ENCODE measurements around the gene SNCB. TPM values are rescaled to one million over a fixed set of nuclear protein-coding genes. Genes with fewer than 3 reads are reported as not detected.
A peak's percentile ranks its signal among the peaks of the same experiment; 100 is the strongest.

SNCB gene
- not detected for total RNA-seq

DNA sequence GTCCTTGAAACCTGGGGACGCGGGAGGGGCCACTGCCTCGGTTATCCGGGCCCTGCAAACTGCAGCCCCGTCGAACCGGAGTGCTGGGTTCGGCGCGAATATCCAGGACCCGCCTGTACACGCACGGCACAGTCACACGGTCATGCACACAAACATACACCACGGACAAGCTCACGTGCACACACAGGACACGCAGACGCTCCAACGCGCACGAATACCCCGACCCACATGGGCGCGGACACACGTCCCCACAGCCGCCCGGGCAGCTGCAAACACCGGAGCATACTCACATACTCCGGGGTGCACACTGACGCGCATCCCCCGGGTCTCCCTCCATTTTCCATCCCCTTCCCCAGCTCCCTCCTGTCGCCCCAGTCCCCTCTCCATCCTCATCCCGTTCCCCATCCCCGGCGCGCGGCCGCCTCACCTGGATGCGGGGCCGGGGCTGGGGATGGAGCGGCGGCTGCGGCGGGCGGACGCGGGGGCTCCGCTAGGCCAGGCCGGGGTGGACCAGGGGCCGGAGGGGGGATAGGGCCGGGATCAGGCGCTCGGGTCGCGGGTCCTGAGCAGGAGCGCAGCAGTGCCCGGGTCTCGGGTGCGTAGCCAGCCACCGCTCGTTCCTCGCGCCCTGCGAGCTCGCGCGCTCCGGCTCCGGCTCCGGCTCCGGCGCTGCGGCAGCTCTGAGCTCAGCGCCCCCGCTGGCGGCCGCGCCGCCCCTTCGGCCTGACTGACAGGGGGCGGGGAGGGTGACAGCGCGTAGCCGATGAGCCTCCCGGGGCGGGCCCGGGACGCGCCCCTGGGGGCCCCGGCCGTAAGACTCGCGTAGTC, at the start of gene SNCB, which contains the start of gene EIF4E1B:
SNCB (minus strand) TSS at position 682 of the 828 bp plus-strand sequence. CDS start 880 bp downstream, outside the sequence.
EIF4E1B (plus strand) TSS at position 823 of the 828 bp plus-strand sequence. CDS start 12,113 bp downstream, outside the sequence.
- peak; percentile 57 for DNase-seq

GRCh38 chr5:176679365-176680225, 49.3 kb upstream of the SNCB start:
- no peak for DNase-seq

DNA sequence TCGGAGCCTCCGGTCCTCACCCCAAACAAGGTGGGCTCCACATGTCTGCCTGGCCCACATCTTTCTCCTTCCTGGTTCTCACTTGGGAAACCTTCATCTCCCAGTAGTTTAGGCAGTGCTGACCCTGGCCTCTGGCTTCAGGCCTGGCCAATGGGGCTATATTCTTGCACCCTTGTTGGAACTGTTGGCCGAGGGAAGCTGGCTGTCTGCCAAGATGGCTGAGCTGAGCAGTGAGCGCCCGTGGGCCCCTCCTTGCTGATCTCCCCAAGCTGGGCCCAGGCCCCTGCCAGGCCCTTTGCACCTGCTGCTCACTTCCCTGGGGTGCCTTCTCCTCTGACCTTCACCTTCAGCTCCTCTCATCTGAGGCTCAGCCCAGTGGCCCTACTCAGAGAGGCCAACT, 48.2 kb upstream of the SNCB start:
- DNase-seq = no peak

DNA sequence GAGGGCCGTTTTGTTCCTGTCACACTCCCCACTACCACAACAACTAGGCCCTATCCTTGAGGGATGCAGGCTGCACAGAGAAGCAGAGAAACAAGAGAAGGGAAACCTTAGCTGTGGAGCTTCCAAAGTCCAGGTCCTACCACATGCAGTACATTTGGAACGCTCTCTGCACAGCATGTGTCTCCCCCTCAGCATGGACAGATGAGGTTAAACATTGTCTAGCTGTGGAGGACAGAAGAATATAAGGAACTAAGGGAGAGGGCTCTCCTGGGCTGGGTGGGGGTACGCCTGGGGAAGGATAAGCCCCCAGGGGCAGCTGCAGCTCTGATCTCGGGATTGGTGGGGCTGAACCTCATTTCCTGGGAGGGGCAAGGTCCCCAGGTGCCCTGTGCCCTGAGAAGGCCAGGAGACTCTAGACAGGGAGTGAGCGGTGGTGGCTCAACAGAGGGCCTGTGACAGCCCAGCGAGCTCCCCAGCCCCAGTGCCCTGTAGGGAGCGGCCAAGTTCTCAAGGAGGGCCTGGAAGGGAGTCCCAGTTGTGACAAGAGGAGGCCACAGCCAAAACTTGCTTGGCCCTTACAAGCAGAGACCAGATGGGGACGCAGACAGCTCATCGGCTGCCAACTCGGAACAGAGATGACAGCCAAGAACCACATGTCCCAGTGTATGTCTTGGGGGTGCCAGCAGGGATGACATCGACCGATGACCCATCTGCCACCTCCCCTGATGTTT, 47.0 kb upstream of the SNCB start:
- DNase-seq = peak; percentile 76

- DNase-seq = no peak
Measured at GRCh38 chr5:176676361-176676824, 46.1 kb upstream of the SNCB start.

DNA sequence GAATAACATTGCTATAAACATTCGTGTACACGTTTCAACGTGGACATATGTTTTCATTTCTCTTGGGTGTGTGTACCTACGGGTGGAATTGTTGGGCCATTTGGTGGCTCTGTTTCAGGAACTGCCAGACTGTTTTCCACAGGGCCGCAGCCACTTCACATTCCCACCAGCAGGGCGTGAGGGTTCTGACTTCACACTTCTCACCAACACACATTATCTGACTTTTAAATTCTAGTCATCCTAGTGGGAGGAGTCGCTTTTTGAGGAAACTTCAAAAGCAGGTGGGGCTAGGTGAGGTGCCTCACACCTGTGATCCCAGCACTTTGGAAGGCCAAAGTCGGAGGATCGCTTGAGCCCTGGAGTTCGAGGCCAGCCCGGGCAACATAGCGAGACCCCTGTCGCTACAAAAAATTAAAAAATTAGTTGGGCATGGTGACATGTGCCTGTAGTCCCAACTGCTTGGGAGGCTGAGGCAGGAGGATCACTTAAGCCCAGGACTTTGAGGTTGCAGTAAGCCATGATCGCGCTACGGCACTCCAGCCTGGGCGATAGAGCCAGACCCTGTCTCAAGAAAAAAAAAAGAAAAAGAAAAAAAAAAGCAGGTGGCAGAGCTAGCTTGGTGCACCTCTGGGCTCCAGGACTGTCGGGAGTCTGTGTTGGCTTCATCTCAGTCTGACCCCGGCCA, 45.5 kb upstream of the SNCB start:
- no peak for DNase-seq

- DNase-seq = no peak
Measured at GRCh38 chr5:176674799-176675198, 44.5 kb upstream of the SNCB start.

GRCh38 chr5:176673651-176674583, 43.6 kb upstream of the SNCB start:
- DNase-seq = peak; percentile 38

DNA sequence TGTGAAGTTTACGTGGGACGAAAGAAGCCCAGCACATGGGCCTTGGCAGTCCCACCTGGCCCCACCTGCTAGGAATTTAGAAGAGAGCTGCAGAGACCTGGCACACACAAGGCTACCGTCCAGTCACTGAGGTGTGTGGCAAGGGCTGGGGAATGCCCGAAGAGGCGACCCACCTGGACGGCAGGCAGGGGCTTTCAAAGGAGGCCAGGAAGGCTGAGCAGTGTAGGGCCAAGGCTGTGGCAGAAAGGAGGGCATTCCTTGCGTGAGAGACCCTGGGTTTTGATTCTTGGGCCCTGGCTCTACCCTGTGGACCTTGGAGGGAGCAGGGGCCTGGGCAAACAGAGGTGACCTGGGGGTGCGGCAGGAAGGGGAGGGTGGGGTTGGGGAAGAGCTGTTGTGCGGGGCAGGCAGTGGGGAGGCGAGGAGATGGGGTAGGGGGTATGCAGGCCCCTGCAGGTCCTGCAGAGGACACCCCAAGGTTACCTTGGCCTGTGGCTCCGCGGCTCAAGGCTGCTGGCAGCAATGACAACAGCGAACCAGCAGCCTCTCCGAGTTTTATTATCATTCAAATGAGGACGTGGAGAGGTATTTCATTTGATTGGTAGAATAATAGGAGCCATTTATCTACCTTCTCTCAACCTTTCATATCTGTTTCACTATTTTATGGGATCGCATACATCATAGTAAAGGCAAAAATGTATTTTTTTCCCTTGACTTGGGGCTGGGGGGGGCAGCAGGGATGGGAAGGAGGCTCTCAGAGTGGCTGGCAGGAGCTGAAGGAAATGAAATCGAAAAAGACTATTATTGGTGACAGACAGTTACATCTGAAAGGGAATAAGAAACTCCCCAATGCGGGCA, 41.8 kb upstream of the SNCB start:
- DNase-seq = no peak

GRCh38 chr5:176671399-176671798, 41.1 kb upstream of the SNCB start:
- DNase-seq = no peak

- no peak for DNase-seq
Measured at GRCh38 chr5:176670449-176670848, 40.1 kb upstream of the SNCB start.

DNA sequence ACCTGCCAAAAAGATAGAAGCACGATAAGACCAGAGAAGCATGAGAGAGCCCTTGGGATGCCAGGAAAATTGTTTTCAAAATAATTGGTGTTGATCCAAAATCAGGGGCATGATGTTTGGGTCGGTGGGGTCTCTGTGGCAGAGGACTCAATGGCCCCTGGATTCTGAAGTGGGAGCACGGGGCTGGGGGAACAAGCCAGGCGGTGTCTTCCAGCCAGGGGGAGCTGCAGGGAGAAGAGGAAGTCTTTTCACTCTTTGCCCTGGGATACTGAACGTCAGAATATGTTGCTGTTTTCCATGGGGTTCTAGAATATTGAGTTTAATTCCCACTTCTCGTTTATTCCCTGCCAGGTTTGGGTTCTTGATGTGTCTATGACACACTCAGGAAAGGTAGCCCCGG, 37.3 kb upstream of the SNCB start:
- no peak for DNase-seq

- DNase-seq = no peak
Measured at GRCh38 chr5:176665517-176665916, 35.2 kb upstream of the SNCB start.

DNA sequence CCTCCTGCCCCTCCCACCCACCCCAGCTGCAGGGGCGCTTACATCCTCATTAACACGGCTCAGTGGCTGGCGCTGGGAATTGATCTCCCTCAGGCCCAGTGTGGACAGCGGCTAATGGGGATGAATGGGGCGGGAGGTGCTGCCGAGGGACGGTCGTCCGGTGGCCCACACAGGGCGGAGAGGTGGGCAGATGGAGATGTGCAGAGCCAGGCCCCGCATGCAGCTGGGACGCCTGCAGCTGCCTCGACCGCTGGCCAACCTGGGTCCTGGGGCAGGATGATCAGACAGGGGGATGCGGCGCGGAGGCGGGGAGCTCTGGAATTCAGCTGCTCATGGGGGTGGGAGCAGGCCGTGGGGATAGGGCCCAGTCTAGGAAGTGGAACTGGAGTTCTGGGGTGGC, 34.6 kb upstream of the SNCB start:
- no peak for DNase-seq

DNA sequence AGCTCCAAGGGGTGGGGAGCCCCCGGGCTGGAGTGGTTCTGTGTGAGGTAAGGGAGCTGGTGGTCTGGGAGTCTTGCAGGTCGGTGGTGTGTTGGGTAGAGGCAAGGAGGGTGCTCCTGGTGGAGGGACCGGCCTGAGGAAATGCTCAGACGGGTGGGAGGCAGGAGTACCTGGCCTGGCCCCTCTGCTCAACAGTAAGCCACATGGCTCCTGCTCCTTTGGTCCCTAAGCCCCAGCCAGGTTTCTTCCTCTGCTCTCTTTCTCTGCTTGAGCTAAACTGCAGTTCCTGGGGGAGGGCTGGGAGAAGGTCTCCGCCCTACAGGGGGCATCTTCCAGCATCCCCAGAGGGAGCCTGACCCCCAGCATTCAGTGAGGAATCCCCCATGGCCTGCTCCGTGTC, 34.1 kb upstream of the SNCB start:
- no peak for DNase-seq

DNA sequence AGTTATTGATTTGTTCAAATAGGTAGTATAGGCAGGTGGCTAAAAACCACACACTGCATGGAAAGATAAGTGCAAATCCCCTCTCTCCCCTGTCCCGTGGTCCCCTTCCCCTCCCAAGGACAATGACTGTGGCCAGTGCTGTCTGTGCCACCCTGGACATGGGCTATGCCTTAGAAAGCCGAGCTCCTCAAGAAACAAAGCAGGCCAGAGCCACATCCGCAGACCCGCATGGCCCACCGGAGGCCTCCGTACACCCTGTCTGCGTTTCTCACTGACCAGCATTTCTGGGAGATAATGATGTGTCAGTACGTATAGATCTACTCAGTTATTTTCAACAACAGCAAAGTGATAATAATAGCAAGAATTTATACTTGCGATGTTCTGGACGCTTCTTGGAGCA, 33.2 kb upstream of the SNCB start:
- DNase-seq = no peak

DNA sequence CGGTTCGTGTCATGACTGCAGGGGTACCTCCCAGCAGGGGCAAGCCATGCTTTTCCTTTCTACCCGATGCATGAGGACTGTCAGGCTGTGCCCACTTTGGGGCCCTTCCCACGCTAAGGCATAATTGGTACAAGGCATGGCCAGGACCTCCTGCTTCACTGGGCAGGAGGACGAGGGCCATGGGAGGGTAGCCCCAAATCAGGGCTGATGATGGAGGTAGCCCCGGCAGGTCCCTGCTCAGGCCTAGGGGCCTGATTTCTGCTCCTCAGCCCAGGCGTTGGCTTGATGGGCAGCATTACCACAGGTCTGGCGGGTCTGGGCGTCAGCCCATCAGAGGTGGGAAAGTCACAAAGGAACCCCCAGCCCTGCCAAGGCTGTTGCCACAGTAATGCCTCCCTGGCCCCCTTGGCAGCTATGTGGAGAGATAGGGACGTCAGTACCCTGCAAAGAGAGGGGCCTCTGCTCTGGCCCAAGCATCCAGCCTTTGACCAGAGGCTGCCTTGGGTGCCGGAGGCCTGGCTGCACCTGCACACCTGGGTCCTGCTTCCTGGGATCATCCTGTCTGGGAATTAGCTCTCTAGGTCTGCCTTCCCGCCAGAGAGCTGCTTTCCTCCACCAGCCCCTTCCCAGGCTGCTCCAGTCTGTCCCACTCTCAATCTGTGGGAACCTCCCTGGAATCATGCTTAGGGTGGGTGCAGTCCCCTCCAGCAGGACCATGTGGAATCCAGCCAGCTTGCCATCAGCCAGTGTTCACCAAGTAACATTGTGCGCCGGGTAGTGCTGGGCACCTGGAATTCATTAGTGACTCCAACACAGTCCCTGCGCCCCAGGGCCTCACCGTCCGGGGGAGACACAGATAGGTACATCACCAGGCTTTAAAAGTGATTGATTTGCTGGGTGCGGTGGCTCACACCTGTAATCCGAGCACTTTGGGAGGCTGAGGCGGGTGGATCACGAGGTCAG, 32.3 kb upstream of the SNCB start:
- DNase-seq = no peak

GRCh38 chr5:176661676-176662075, 31.3 kb upstream of the SNCB start:
- no peak for DNase-seq

Data from tongue (tissue), 2 donors.